ENCODE results near the gene ZBBX. TPM values are rescaled to one million over a fixed set of nuclear protein-coding genes. Genes with fewer than 3 reads are reported as not detected.
A peak's percentile ranks its signal among the peaks of the same experiment; 100 is the strongest.
"Not testable (repeated sequence)": the region's sequence is repeated elsewhere in the genome, so short reads cannot be mapped to it uniquely, and the experiment has no call there.

ZBBX gene, protein sequence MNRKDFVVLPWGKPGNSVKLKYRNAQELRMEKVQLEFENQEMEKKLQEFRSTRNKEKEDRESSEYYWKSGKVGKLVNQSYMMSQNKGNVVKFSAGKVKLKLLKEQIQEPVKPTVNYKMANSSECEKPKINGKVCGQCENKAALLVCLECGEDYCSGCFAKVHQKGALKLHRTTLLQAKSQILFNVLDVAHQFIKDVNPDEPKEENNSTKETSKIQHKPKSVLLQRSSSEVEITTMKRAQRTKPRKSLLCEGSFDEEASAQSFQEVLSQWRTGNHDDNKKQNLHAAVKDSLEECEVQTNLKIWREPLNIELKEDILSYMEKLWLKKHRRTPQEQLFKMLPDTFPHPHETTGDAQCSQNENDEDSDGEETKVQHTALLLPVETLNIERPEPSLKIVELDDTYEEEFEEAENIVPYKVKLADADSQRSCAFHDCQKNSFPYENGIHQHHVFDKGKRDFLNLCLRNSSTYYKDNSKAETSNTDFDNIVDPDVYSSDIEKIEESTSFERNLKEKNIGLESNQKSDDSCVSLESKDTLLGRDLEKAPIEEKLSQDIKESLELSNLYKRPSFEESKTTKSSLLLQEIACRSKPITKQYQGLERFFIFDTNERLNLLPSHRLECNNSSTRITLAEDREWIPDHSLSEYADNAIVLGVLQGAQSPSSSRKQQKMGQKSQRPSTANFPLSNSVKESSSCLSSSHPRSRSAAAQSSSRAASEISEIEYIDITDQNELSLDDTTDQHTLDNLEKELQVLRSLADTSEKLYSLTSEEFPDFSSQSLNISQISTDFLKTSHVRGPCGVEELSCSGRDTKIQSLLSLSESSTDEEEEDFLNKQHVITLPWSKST
- total RNA-seq: not detected
- not detected for polyA plus RNA-seq
- long read RNA-seq, donor 1: 0 reads
- long read RNA-seq, donor 2: 0 reads

DNA sequence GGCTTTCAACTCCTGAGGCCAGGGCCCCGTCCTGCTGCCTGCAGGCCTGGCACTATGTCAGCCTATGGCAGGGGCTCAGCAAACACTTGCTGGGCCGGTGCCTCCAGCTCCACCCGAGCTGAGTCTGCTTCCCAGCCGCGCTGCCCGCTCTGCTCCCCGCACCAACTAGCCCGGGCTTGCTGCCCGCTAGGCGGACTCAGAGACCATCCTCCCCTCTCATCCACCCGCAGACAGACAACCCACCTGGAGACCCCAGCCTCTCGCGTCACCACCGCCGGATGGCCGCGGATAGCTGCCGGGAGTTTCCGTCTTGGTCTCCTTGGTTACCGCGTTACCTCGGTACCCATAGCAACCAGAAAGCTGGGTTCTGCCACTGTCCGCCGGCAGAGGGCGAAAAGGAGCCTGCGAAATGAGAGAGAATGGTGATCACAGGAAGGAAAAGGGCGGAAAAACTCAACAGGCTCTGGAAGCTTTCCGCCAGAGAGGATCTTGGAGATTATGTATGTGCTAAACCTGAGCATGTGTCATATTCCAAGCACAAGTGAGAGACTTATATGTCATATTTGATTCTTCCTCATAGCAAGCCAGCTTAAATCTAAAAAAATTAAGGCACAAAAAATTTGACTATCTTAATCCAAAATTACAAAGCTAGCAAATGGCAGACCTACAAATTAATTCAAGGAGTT, at the start of gene ZBBX:
Gene ZBBX (minus strand): TSS at position 294 of the 686 bp plus-strand sequence. CDS start 7,396 bp downstream, outside the sequence.
- TF ChIP-seq, protein P1, sequence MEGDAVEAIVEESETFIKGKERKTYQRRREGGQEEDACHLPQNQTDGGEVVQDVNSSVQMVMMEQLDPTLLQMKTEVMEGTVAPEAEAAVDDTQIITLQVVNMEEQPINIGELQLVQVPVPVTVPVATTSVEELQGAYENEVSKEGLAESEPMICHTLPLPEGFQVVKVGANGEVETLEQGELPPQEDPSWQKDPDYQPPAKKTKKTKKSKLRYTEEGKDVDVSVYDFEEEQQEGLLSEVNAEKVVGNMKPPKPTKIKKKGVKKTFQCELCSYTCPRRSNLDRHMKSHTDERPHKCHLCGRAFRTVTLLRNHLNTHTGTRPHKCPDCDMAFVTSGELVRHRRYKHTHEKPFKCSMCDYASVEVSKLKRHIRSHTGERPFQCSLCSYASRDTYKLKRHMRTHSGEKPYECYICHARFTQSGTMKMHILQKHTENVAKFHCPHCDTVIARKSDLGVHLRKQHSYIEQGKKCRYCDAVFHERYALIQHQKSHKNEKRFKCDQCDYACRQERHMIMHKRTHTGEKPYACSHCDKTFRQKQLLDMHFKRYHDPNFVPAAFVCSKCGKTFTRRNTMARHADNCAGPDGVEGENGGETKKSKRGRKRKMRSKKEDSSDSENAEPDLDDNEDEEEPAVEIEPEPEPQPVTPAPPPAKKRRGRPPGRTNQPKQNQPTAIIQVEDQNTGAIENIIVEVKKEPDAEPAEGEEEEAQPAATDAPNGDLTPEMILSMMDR (IDR thresholded peaks at IDR 0.05): peak; percentile 83
- WGBS, 3 donors: 1 to 3% (median 1%) methylated on average over 28 of the region's 28 CpGs
- intact Hi-C loops (cut with DNase I): loop anchor here (5.0 to 10.0 kb wide), 3 partner anchors 302 to 507 kb away; no protein-coding TSS in a partner anchor

DNA sequence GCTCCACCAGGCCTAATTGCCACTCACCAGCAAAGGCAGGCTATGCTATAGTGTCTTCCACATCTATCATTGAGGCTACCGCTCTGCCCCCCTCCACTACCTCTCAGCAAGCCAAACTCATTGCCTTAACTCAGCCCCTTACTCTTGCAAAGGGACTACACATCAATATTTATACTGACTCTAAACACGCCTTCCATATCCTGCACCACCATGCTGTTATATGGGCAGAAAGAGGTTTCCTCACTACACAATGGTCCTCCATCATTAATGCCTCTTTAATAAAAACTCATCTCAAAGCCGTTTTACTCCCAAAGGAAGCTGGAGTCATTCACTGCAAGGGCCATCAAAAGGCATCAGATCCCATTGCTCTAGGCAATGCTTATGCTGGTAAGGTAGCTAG, 46.9 kb upstream of the ZBBX start:
- ATAC-seq; DNase-seq; H3K4me3 ChIP-seq; H3K36me3 ChIP-seq (ENCODE audit: insufficient read depth in 1 of 2, low read depth in 1 of 2); H3K27me3 ChIP-seq (ENCODE audit: insufficient read depth in 3 of 3, low read length in 2 of 3); H3K4me1 ChIP-seq; H3K27ac ChIP-seq; intact Hi-C loops (cut with DNase I); H3K9me3 ChIP-seq: not testable (repeated sequence)
- WGBS, 3 donors: 88 to 91% (median 89%) methylated on average over 3 of the region's 3 CpGs

More for the DNA sequence above, at the start of gene ZBBX:
- Histone ChIP-seq H3K36me3 (ENCODE audit: insufficient read depth in 1 of 2, low read depth in 1 of 2) (no peaks in the 10 kb centered on the region), H3K27me3 (ENCODE audit: insufficient read depth in 3 of 3, low read length in 2 of 3) (no peaks in the 10 kb centered on the region), H3K4me1 (no peaks in the 10 kb centered on the region), H3K27ac (no peak within 1 kb of the TSS), H3K9me3 (no peaks in the 10 kb centered on the region), H3K4me3 (peak within 1 kb of the TSS; percentile 53)
- DNase-seq: peak; percentile 71 to 86
- ATAC-seq: peak; percentile 84 to 99 (median 89)

DNA sequence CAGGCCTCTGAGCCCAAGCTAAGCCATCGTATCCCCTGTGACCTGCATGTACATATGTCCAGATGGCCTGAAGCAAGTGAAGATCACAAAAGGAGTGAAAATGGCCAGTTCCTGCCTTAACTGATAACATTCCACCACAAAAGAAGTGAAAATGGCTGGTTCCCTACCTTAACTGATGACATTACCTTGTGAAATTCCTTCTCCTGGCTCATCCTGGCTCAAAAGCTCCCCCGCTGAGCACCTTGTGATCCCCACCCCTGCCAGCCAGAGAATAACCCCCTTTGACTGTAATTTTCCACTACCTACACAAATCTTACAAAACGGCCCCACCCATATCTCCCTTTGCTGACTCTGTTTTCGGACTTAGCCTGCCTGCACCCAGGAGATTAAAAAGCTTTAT, 42.3 kb upstream of the ZBBX start:
- H3K27ac ChIP-seq; DNase-seq; ATAC-seq; H3K36me3 ChIP-seq (ENCODE audit: insufficient read depth in 1 of 2, low read depth in 1 of 2); H3K9me3 ChIP-seq; intact Hi-C loops (cut with DNase I); H3K4me3 ChIP-seq; H3K4me1 ChIP-seq; H3K27me3 ChIP-seq (ENCODE audit: insufficient read depth in 3 of 3, low read length in 2 of 3): not testable (repeated sequence)
- WGBS, 3 donors: 80 to 83% (median 80%) methylated on average over 4 of the region's 4 CpGs

DNA sequence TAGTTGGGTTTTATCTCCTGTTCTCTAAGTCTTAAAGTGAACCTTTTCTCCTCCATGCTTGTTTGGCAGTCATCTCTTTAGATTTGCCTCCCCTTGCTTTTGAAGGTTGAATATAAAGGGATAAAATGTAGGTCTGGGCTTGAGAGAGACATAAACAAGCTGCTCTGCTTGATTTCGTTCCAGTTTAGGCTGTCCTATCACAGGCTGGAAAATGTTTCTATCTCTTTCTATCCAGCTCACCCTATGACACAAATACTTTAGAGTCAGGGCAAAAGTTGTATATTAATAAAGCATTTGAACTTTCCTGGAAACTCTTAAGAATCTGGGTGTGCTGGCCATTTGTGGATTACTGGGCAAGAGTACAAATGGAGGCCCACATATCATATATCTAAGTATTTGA, 29.5 kb upstream of the ZBBX start:
- TF ChIP-seq, protein P1 (IDR thresholded peaks at IDR 0.05): no peak
- intact Hi-C loops (cut with DNase I): no loop called here
- DNase-seq (no peak), ATAC-seq (no peak)
- Histone ChIP-seq H3K36me3 (ENCODE audit: insufficient read depth in 1 of 2, low read depth in 1 of 2) (no peaks in the 10 kb centered on the region), H3K27me3 (ENCODE audit: insufficient read depth in 3 of 3, low read length in 2 of 3) (no peaks in the 10 kb centered on the region), H3K27ac (no peak overlapping the region), H3K4me3 (no peak overlapping the region), H3K9me3 (no peaks in the 10 kb centered on the region), H3K4me1 (no peaks in the 10 kb centered on the region)
- 72 to 82% (median 80%) methylated on average over 1 of the region's 1 CpG for WGBS, 3 donors

DNA sequence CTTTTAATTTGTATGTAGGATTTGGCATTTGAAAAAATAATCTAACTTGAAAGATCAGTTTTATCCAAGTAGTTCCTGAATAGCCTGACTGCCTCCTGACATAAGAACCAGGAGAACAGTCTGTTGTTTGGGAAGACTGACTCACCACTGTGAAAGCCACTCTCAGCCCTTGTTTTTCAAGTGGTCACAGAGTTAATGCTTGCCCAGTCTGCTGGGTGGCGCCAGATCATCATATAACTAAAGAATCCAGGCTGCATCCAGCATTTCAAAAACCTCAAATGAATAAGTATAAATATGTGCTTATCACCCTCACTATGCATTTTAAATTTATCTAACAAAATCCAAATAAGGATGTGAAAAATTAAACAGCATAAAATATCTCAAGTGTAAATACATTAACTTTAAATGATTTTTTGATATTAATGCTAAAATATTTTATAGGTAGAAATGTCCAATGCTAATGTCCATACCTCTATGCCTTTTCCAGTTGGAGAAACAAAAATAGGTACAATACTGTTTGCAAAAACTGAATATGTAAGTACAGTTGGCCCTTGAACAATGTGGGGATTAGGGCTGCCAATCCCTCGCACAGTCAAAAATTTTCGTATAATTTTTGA, 26.9 kb upstream of the ZBBX start:
- Histone ChIP-seq H3K4me1 (no peaks in the 10 kb centered on the region), H3K36me3 (ENCODE audit: insufficient read depth in 1 of 2, low read depth in 1 of 2) (no peaks in the 10 kb centered on the region), H3K27me3 (ENCODE audit: insufficient read depth in 3 of 3, low read length in 2 of 3) (no peaks in the 10 kb centered on the region), H3K27ac (no peak overlapping the region), H3K4me3 (no peak overlapping the region), H3K9me3 (no peaks in the 10 kb centered on the region)
- 50 to 70% (median 51%) methylated on average over 3 of the region's 3 CpGs for whole genome bisulfite sequencing, 3 donors
- TF ChIP-seq, protein P1 (IDR thresholded peaks at IDR 0.05): peak; percentile 25
- DNase-seq (no peak), ATAC-seq (peak in 1 of 4 donors; percentile 55)
- intact Hi-C loops (cut with DNase I): no loop called here
